GM12874 (cell line): ENCODE data around the gene MYLK.

Source experiments
- CTCF ChIP-seq: IDR thresholded peaks from 2 replicates; pipeline ENCODE4 v1.5.1; 2011; ENCODE audit warnings: low read depth, mild to moderate bottlenecking, control low read depth, low read length, moderate library complexity; ENCODE audit not compliant: insufficient read depth

Gene MYLK

DNA sequence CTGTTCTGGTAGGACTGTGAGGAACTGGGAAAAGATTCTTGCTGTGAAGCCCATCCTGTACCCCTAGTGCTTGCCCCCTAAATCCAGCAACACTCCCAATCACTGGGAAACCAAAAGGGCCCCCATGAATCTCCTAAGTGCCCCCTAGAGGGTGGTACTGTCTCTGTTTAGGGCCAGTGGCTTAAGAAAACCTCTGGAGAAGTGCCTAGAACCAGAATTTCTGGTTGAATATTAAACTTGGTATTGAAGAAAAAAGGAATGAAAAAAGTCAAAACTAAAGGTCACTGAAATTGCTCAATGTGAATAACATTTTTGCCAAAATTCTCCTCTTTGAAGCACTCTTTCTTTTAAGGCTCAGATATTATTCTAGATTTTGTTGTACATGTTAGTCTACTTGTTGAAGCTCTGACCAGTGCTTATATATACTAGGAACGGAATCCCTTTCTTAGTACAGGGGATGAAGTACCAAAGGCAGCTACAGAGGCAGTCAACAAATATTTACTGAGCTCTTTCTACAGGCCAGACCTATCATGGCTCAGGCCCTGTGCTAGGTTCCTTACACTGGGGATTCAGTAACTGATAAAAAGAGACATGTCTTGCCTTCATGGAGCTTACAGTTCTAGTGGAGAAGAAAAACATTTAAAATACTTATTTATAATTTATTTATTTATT, 138.8 kb downstream of the MYLK start:
- TF ChIP-seq CTCF = peak; percentile 30

- TF ChIP-seq CTCF = no peak
Measured at GRCh38 chr3:123744064-123744463, 140.1 kb downstream of the MYLK start.

GRCh38 chr3:123743121-123743520, 141.0 kb downstream of the MYLK start:
- no peak for TF ChIP-seq CTCF

- TF ChIP-seq CTCF = no peak
Measured at GRCh38 chr3:123741041-123741511, 143.1 kb downstream of the MYLK start.

GRCh38 chr3:123740391-123740822, 143.7 kb downstream of the MYLK start:
- TF ChIP-seq CTCF = no peak

- no peak for TF ChIP-seq CTCF
Measured at GRCh38 chr3:123739754-123740153, 144.4 kb downstream of the MYLK start.

DNA sequence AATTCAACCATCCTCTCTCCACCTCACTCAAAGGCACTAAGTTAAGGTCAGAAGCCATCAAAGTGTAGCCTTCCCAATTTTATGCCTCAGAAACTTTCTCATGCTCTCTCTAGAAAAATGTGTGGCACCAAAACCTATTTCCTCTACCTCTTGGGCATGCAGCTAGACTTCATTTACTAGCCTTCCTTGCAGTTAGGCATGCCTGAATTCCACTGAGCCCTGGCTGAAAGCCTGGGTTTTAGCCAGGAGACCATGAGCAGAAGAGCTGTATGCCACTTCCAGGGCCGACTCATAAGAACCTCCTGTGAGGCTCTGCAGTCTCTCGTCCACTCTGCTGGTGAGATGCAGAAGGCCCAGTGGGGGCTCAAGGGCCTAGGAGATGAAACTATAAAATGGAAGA, 145.0 kb downstream of the MYLK start:
- no peak for TF ChIP-seq CTCF
